GM19372 (cell line): Measurements from ENCODE around the gene UGT1A6.
"Not testable (repeated sequence)": the region's sequence is repeated elsewhere in the genome, so short reads cannot be mapped to it uniquely, and the experiment has no call there.

Experiments used
- ATAC-seq: cut with Tn5 transposase; IDR thresholded peaks from one replicate; pipeline ENCODE4 v1.9.1; 2021; ENCODE audit warnings: mild to moderate bottlenecking, low read depth, moderate library complexity; ENCODE audit not compliant: unreplicated experiment

UGT1A6 gene

DNA sequence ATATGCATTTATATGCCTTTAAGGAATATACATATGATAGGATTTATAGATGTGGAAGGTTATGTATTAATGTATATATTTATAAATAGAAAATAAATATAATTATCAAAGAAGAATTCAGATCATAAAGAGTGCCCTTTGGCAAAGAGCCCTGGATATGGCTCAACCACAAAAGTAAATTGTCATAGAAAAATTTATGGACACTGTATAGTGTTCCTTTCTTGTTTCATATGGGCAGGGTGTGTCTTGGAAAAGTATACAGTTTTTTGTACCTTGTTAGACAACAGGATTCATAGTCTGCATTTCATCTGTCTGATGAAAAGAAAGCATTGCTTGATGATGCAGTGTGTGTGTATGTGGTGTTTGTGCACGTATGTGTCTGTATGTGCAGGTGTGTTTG lies 8.1 kb upstream of the UGT1A6 start:
- ATAC-seq = no peak

DNA sequence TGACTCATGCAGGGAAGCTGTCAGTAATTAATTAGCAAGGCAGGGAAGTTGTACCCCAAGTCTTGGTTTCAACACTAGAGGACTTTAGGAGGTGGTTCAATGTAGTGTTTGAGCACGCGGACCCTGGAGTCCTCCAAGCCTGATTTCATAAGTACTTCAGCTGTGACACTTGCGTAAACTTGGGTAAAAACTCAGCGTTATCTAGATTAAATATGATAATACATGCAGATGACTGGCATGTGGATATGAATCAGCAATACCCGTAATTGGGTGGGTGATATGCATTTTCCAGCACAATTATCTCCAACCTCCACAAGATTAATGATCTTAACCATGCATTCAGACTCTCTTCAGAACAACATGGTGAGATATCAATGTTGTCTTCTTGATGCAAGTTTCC lies 5.8 kb upstream of the UGT1A6 start:
- no peak for ATAC-seq

DNA sequence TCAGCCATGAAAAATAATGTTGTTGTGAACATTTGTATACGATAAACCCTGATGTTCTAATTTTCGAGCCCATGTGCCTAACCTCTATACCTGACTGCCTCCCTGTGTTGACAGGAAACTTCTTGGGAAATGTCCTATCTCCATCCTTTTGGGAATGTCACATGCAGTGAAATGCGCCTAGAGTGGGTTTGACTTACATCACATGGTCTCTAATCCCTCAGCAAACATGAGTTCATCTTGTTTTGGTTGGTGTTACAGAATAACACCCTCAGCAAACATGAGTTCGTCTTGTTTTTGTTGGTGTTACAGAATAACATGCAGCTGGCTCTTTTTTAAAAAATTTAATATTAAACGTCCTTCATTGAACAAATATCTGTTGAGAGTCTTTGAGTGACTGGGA lies 4.3 kb upstream of the UGT1A6 start:
- no peak for ATAC-seq

DNA sequence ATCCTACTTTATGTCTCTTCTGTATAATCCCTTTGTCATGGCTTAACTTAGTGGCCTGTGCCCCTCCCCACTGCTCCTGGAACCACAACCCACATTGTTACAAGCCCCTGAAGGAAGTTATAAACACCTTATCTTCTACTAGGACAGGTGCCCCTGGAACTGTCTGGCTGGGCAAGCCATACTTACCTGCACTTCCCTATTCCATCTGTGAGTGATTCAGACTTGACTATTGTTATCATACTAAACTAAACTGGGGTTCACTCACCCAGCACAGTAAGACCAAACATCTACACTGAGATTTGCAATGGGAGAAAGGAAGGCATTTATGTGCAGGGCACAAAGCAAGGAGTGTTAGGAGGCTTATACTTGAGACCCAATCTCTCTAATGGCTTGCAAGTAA lies 3.7 kb upstream of the UGT1A6 start:
- ATAC-seq = no peak

DNA sequence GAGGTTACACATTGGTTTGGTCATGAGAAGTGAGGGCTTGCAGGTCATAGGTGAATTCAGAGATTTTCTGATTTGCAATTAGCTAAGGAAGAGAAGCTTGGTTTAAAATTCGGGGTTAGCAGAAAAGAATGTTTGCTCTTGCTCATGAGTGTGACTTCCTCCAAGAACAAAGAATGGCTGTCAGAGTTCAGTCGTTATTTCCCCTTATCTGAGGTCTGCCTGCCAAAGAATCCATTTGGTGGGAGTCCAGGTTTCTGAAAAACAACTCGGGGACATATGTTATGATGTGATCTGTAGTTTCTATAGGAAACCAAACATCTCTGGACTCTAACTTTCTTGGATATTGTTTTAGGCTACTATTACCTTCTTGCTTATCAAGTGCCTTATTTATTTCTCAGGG lies 3.2 kb upstream of the UGT1A6 start:
- ATAC-seq = no peak

DNA sequence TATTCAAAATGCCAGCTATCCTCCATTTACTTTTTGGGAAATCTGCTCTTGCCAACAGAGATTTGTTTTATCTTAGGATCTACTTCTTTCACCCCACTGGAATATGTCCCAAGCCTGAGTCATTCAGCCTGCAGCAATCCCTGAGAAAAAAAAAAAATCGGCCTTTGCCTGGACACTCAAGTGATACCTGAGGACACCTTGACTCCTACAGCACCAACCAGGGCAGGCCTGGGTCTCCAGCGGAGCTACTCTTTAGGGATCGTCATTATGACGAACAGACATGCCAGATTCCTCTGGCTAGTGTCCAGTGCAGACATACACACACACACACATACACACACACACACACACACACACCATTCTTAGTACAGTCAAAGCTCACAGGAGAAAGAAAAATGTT lies 2.2 kb upstream of the UGT1A6 start:
- ATAC-seq = no peak

DNA sequence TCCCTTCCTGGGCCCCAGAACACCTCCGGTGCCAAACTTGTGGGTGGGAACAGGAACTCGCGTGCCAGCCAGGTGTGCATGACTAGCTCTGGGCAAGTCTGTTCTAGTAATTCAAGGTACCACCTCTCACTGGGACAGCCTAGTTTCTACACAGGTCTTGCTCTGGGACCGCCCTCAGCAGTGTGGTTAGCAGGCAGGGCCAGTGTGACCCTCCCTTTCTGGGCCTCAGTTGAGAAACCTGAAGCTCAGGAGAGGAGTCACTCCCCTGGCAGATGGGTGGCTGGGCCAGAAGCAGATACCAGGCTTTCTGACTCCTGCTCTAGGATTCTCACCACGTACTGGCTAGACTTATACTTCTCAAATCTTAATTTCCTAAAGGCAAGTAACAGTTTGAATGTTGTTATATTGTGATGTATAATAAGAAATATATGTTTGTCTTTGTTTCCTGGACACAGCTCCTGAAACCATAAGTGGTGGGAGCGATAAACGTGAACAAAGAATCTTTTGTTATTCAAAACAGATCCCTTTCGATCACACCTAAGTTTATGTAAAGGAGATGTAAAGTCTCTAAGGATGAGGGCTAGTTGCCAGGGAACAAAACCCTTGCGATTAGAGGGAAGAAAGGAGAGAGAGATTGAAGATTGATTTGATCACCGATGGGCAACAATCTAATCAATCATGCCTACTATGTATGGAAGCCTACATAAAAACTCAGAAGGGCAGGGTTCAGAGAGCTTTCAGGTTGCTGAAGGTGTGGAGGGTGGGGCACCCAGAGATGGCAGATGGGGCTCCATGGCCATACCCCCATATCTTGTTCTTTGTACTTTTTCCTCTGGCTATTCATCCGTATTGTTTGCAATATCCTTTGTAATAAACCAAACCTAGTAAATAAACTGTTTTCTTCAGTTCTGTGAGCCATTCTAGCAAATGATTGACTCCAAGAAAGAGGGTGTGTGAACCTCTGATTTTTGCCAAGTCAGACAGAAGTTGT lies 952 bp upstream of the UGT1A6 start:
- ATAC-seq = no peak

DNA sequence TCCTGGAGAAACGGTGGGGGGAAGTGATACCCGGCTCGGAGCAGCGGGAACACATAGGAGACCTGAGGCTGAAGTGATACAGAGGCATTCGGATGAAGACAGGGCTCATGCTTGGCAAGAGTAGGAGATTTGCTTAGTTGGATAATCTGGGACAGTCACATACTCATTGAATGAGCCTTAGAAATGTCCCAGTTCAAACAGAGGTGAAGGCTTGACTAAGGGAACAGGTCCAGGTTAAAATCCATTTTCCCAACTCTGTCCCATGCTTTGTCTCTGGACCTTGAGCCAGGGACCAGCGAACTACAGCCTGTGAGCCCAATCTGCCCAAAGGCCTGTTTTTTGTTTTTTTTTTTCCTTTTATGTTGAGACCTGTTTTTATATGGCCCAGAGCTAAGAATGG lies 1.3 kb downstream of the UGT1A6 start:
- no peak for ATAC-seq

DNA sequence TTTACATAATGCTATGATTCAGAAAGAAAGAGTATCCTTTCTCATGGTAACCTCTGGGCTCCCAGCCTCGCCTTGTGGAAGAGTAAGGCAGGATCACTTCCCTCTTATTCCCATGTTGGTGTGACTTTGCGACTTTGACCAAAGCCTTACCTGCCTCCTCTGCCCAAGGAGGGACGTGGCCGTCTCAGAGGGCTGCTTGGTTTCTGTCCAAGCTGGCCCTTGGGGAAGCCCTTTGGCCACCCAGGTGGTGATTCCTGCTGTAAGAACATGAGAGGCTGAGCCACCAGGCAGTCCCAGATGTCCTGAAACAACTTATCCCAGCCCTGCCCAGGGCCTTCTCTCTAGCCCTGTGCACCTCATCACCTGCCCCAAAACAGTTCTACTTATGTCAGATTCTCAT lies 6.0 kb downstream of the UGT1A6 start:
- no peak for ATAC-seq

- ATAC-seq = no peak
Observed at GRCh38 chr2:233699424-233700027, 6.8 kb downstream of the UGT1A6 start.

DNA sequence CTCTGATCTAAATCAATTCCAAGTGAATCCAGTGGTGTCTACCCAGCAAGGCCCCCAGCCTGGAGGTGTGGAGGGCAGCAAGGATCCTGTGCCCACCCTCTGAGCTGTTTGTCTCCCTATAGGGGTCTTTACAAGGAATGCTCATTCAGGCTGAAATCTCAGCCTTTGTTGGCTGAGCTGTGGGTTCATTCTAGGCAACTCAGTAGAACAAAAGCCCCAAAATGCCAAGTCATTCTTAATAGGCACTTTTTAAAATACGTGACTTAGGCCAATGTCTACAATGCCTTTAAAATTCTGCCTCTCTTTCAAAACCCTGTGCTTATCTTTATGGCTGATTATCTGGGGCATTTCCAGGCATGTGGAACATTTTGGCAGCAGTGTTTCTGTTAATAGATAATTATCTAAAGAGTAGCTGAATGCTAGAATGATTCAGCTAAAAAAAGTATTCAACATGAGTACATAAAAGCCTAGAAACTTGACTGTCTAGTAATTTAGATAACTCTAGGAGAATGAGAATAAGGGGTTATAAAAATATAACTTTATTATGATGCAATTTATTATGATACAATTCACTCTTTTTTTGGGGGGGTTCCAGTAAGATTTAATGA lies 7.4 kb downstream of the UGT1A6 start:
- ATAC-seq = no peak

DNA sequence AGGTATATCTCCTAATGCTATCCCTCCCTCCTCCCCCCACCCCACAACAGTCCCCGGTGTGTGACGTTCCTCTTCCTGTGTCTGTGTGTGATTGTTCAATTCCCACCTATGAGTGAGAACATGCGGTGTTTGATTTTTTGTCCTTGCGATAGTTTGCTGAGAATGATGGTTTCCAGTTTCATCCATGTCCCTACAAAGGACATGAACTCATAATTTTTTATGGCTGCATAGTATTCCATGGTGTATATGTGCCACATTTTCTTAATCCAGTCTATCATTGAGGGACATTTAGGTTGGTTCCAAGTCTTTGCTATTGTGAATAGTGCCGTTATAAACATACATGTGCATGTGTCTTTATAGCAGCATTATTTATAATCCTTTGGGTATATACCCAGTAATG lies 8.2 kb downstream of the UGT1A6 start:
- not testable (repeated sequence) for ATAC-seq

- ATAC-seq = no peak
Observed at GRCh38 chr2:233702238-233702637, 9.5 kb downstream of the UGT1A6 start.

GRCh38 chr2:233705911-233706506 lies 13.3 kb downstream of the UGT1A6 start:
- no peak for ATAC-seq

DNA sequence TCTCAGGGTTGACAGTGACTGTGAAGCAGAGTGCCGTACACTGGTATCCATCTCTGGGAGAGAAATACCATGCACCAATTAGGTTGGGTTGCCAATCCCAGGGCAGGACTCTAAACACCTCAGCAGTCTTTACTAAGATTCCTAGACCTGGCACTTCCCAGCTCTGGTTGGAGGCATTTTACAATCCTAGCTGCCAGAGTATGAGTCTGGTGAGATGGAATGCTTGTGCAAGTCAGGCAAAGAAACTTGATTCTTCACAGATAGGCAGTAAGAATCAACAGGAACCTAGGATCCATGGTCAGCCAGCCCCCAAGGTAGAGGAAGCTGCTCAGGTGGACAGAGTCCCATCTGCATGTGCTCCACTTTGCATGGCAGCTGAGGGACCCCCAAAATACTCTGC lies 14.0 kb downstream of the UGT1A6 start:
- ATAC-seq = no peak

GRCh38 chr2:233707940-233708644 lies 15.4 kb downstream of the UGT1A6 start:
- no peak for ATAC-seq

GRCh38 chr2:233708942-233709341 lies 16.3 kb downstream of the UGT1A6 start:
- no peak for ATAC-seq

DNA sequence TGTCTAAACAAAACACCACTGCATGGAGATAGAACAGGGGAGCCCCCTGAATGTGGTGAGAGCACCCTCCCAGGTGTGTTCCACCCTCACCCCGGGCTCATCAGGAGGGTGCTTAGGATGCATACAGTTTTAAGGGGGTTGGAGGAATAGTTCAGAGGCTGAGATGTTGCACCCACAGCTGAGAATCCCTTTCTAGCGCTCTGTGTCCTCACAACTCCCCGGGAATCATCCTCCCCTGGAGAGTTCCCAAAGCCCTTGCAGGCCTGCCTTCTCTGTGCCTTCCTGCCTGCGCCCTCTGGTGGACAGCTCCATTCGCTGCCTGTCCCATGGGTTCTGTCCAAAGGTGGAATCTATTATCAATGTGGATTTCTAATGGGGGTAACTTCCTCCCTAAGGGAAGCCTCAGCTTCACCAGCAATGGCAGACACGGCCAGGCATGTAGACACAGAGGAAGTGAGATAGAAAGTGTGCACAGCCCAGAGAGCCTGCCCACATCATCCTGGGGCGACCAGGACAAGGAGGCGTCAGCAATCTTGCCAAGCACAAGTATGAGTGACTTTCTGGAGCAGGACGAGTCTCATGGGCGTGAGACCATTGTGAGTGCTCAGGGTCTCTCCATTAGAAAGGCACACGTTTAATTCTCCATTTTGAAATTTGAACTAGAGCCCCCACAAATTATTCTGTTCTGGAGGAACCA lies 18.8 kb downstream of the UGT1A6 start:
- ATAC-seq = no peak

DNA sequence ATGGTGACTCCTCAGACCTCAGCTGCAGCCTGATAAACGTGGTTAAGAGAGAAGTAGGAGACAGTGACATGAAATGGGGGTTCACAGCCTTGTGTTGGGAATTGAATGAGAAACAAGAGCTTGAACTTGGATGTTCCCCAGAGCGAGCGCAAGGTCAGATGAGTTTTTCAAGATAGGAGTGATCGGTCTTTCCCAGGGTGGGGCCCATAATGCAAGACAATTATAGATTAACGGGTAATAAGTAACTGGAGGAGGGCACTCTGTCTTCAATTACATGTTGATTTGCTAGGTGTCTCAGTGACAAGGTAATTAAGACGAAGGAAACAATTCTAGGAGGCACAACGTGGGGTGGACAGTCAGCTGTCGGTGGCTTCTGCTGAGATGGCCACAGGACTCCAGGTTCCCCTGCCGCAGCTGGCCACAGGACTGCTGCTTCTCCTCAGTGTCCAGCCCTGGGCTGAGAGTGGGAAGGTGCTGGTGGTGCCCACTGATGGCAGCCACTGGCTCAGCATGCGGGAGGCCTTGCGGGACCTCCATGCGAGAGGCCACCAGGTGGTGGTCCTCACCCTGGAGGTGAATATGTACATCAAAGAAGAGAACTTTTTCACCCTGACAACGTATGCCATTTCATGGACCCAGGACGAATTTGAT lies 20.0 kb downstream of the UGT1A6 start, which contains the start of gene UGT1A5:
Gene UGT1A5 (plus strand): TSS at position 297 of the 651 bp plus-strand sequence. CDS start 85 bp downstream, at position 382.
- no peak for ATAC-seq
